Activated gamma-delta T cell (primary cell): Measurements from ENCODE around the gene CEP104.

Source experiments
- DNase-seq: peaks from one replicate; lab custom pipeline; 2025; lab: John Stamatoyannopoulos, UW

Gene CEP104

DNA sequence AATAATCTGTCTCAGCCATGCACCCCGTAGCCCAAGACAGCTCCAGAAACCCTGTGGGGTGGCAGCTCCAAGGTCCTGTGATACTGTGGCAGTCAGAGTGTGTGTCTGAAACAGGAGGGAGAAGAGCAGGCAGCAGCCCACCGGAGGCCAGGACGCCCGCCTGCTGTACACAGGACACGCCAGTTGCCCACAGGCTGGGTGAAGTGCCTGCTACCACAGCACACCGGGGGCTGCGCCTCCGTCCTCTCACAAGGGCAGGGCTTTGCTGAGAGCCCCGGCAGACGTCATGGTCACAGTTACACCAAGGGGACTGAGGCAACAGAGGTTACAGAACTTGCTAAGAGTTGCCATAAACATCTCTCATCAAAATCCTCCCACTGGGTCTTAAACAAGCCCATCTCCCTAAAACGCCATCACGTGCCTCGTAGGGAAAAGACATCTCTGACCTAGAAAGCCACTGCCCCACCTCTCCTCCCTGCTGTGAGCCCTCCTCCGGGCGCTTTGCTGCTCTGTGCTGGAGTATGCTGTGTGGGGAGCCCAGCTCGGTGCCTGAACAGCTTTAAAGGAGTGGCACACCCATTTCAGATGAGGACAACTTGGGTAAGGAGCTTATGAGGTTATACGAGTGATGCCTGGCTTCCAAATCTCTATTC is 37.7 kb upstream of the CEP104 start:
- DNase-seq: no peak

DNA sequence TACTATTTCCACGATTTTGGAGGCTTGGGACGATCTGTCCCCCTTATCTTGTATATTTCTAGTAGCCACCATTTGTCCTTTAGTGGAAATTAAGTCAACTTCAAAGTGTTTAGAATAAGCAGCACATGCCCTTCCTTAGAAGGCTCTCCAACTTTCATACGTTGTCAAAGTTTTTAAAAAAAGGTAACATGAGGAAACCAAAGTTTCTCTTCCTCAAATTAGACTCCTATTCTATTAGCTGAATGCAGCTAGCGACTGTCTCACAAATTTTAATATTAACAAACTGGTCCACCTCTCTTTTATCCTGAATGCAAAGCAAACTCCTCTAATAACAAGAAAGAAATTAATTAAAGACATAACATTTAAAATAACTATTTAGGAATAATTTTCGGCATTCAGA is 36.2 kb upstream of the CEP104 start:
- no peak for DNase-seq

DNA sequence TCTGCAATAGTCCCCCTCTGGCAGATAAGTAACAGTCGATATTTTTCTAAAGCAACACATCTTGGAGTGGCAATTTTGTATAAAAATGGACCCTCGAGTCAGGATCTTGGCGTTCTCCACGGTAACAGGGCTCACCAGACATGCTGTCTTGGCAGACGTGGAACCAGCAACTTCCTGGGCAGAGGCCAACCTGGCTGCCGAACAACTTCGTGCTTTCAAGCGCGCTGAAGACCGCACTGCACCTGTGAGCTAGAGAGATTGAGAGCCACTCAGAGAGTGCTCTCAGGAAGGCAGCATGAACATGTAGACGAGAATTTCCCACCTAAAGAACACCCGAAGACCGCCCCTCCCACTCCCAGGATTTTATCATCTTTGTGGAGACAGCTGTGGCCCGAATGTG is 35.7 kb upstream of the CEP104 start:
- no peak for DNase-seq

DNA sequence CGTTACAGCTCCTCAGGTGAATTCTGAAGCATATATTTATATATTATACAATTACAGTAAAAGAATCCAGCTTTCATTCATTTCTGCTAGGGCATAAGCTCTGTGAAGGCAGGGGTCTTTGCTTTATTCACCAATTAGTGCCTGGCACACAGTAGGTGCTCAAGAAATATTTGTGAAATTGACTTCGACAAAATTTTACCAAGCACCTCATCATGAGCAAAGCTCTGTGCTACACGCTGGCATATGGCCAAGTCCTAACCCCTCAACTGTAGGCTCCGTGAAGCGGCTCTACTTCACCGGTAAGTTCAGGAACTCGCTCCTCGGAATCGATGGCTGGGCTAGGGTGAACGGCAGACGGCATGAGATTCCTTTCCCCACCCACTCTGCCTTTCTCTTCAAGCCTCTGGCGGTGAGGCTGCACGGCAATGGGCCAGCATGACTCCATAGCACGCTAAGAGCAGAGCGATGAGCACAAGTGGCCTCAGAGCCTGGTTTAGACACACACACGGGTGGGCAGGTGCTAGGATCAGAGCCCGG is 34.4 kb upstream of the CEP104 start:
- no peak for DNase-seq

DNA sequence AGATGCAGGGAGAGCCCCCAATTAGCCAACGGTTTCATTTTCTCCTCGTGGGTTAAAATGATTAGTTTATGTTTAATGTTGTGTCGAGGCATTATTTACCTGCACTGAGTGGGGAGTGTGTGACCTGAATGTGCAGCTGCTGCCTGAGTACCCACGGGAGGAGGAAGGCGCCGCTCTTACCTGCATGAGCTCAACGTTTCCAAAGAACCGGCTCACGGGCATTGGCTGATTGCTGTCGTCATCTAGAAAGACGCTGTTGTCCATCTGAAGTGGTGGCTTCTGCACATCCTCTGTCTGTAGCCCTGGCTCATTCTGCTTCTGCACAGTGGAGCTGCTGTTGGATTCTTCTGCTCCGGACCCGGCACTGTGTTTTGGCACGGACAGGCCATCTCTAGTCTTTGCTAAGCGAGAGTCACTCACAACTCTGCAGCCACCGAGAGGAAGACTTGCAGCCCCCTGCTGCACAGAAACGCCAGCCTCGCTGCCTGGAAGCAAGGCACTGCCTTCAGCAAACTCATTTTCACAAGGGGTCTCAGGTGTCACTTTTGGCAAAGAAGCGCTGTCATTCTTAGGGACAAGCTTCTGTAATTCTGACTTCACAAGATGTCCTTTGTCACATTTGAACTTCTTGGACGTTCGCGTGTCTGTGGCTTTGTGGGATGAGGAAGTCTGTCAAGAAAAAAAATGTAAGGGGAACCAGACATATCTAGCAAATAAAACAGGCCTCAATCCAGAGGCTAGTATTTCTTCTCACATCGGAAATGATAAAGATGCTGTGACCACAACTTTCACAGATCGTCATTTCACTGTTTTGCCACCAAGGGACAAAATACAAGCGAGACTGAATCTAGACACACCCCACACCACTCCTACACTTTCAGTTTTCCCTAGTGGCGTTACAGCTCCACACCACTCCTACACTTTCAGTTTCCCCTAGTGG is 33.6 kb upstream of the CEP104 start:
- DNase-seq: no peak

DNA sequence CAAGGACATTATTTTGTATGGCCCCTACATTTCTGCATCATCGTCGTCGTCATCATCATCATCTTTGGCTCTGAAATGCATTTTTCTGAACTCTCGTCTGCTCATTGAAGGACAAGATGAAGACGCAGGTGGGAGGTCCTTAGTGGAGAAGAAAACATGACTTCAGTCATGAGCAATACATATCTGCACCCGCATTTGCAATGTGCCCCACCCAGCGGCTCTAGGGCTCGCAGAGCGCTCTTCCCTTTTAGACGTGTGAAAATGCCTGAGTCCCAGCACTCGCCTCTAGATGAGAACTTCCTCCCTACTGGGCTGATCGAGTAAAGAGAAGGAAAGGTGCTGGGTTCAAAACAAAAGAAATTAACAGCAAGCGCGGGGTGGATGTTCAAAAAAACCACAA is 32.9 kb upstream of the CEP104 start:
- no peak for DNase-seq

DNA sequence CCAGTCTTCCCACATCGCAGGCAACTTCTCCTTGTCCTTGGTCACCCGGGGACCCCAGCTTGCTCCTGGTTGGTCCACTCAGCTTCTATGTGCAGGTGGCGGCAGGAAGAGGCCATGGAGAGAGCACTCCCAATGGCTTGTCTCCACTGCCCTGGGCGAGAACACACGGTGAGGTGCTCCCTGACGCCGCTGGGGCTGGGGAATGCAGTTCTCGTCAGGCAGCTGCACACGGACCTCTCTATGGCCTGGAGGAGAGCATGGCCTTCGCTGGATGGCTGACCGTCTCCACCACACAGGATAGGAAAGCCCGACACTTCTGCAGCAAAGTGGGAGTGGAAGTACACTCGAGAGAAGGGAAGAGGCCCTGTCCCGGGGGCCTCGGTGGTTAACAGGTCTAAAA is 31.3 kb upstream of the CEP104 start:
- no peak for DNase-seq

DNA sequence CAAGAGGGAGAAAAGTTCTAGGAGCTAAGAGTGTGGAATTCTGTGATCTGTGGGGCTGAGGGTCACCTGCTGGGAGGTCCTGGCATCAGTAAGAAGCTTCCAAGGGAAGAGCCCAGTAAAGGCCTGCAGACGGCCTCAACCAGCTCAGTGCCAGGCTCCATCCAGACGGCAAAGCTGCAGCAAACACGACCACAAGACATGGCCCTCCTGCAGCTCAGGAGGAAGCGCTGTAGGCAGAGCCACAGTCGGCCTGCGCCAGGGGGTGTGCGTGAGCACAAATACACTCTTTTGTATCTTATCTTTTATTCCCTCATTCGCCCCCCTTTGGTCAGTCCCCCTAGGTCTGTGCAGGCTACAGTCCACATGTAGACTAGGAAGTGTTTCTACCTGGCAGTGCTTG is 29.7 kb upstream of the CEP104 start:
- DNase-seq: no peak

DNA sequence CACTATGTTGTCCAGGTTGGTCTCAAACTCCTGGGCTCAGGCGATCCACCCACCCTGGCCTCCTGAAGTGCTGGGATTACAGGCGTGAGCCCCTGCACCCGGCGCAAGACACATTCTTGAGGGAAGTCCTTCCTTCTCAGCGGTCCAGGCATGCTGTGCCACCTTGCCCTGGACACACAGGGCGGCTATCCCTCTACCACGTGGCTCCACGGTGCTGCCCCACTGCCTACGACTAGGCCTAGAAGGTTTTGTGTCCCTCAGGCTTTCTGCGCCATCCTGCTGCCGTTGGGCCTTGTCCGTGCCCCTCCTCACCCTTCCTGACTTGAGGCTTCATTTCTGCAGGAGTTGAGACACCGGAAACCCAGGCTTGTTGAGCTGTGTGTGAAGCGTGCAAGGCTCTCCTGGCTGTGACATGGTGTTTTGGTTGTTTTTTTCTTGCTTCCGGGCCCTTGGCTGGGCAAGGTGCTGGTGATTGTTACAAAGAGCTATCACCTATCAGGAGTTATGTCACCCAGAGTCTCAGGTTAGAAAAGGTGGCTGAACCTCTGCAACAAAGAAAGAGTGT is 29.2 kb upstream of the CEP104 start:
- no peak for DNase-seq

DNA sequence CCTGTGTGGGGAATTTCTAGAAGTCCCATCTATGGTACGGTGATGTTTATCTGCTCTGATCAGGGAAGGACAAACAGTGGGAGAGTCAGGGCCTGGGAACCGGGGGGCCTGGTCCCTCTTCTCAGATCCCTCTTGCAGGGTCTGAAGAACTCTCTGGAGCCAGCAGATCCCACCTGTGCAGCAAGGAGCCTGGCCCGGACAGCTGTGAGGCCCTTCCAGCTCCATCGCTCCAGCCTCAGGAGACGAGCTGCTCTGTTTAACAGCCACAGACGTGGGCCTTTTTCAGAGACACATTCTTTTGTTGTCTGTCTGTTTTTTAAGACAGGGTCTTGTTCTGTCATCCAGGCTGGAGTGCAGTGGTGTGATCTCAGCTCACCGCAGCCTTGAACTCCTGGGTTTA is 28.6 kb upstream of the CEP104 start:
- DNase-seq: no peak

DNA sequence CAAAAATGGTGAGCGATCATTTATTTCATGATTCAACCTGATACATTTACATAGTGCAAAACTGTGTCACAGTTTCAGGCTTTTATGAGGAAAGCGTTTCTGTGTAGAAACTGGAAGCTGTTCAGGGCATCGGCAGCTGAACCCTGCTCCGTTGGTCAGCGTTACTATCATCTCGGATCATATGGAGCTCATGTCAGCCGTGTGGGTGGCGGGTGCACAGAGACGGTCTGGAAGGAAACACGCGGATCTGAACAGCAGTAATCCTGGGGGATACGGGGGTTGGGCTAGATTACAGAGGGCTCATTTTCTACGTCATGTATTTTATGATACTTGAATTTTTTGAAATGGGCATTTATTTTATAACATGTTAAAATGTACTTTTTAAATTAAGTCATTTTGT is 28.0 kb upstream of the CEP104 start:
- no peak for DNase-seq

DNA sequence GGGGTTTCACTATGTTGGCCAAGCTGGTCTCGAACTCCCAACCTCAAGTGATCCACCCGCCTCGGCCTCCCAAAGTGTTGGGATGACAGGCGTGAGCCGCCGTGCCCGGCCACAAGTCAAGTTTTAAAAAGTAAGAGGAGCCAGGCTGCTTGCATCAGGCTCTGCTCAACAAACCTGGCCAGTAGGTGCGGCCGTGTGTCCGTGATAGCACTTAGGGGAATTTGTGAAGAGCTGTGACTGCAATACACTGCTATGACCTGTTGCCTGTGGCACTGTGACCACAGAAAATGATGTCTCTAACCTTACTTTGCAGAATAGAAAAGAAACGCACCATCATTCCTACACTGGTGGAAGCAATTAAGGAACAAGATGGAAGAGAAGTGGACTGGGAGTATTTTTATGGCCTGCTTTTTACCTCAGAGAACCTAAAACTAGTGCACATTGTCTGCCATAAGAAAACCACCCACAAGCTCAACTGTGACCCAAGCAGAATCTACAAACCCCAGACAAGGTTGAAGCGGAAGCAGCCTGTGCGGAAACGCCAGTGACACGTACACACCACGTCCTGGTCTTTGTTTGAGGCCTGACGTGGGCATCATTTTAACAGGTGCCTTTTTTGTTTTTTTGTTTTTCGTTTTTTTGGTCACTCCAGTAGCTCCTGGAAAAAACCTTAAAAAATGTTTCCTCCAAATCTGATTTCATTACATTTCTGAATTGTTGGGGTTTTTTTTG is 26.3 kb upstream of the CEP104 start:
- no peak for DNase-seq

DNA sequence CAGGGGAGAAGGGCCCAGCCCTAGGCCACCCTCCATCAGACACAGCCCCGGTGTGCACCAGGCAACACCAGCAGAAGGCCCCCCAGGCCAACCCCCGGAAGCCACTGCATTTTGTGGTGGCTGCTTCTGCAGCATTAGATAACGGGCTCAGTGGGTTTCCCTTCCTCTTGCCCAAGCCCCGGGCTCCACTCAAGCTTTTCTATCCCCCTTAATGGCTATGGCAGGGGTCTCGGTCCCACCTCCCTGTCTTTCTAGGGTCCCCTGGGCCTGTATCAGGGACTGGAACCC is 24.1 kb upstream of the CEP104 start:
- no peak for DNase-seq

DNA sequence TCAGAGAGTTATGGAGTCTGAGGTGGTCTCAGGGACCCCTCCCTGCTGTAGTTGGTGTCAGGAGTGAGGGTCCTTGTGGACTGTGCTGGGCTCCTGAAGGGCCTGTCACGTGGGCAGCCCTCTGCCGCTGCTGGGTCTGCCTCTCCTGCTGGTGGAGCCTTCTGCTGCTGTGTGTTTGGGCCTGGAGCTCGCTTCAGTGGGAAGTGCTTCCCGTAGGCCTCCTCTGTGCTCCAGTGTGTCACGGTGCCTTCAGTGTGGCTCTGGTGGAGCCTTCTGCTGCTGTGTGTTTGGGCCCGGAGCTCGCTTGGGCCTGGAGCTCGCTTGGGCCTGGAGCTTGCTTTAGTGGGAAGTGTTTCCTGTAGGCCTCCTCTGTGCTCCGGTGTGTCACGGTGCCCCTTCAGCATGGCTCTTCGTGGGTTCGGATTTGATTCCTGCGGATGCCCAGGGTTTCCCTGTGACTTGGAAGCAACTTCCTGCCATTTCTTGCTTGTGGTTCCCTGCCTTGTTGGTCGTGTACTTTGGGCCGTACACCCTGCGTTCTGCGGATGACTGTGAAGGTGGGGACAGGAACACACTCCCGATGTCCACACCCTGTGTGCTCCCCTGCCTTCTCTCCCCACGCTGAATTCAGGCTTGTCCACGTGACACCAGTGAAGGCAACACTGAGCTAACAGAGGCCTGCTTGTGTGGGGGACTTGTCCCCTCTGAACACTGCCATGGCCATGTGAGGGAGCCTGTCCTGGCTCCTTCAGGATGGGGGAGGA is 23.6 kb upstream of the CEP104 start:
- no peak for DNase-seq

DNA sequence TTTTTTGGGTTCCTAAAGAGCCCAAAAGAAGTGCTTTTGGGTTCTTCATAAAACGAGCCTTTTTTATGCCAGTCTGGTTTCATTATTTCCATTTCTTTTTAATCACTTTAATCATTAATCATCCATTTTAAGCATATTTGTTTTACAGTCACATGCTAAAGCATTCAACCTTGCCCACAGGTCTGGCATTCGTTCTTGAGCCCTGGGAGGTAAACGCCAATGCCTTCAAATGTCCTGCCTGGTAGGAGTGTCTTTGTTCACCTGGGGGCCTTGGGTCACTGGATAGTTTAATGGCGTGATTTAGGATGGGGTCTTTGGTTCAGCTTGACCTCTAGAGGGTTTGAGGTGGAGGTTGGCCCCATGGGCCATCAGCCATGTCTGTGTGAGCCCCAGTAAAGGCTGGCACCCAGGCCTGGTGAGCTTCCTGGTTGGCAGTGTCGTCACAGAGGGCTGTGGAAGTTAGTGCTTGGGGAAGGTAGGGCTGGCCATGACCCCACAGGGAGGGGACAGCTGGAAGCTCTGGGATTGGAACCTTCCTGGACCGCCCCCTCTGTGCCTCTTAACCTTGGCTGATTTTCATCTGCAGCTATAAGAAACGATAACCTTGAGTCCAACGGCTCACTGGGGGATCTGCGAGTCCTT is 22.9 kb upstream of the CEP104 start:
- DNase-seq: no peak

DNA sequence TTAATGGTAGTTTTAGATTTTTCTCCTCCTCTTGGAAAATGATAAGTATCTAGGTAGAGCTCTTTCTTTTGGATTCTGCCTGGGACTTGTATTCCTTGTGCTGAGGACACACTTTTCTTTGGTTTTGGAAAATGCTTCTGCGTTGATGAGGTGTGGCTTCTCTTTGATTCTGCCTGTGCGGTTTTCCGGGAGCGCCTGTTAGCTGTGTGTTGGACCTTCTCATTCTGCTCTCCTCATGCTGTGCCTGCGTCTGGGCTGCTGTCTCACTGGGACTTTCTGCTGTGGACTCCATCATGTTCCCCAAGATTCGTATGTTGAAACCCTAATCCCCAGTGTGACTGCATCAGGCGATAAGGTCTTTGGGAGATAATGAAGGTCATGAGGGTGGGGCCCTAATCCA is 22.1 kb upstream of the CEP104 start:
- no peak for DNase-seq

DNA sequence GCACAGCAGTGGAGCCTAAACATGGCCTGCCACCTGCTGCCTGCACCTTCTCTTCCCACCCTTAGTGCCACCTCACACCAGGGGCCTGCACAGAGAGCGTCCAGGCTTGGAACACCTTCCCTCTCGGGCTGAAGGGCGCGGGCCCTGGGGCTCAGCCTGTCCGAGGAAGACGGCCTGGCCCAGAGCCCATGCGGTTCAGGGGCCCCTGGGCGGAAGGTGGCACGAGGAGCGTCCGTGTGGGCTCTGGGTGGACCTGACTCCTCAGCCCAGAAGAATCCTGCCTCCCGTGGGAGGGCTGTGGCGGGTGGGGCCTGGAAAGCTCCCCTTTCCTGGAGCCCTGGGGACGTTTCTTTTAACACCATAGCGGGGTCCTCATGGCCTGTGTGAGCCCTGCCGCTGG is 19.7 kb upstream of the CEP104 start:
- no peak for DNase-seq

DNA sequence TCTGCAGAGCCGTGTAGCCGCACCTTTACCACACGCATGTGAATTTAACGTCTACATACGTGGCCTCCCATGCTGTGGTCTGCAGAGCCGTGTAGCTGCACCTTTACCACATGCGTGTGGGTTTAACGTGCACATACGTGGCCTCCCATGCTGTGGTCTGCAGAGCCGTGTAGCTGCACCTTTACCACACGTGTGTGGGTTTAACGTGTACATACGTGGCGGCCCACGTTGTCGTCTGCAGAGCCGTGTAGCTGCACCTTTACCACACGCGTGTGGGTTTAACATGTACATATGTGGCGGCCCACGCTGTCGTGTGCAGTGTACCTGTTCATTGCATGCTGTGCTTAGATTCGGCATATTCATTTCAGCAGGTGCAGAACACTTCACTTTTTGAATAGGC is 17.7 kb upstream of the CEP104 start:
- DNase-seq: no peak

DNA sequence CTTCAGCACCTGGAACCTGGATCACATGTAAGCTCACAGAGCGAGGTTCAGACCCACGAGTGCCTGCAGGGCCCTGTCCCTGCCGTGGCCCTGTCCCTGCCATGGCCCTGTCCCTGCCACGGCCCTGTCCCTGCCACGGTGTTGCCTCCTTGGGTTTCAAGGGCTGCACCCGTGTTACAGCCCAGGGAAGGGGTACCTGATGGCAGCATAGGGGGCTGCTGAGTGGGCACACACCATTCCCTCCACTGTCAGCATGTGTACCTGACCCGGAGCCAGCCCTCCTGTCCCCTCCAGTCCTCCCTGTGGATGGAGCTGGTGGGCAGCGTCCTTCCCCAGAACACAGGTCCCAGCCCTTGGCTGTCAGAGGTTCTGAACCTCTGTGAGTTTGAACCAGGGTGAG is 15.5 kb upstream of the CEP104 start:
- no peak for DNase-seq

DNA sequence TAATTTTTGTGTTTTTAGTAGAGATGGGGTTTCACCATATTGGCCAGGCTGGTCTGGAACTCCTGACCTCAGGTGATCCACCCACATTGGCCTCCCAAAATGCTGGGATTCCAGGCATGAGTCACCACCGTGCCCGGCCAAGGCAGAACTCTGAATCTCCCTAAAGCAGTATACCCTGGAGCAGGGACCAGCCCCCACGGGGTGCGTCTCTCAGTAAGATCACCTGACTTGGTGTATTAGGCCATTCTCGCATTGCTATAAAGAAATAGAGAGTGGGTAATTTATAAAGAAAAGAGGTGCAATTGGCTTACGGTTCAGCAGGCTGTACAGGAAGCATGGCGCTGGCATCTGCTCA is 14.4 kb upstream of the CEP104 start:
- DNase-seq: no peak

DNA sequence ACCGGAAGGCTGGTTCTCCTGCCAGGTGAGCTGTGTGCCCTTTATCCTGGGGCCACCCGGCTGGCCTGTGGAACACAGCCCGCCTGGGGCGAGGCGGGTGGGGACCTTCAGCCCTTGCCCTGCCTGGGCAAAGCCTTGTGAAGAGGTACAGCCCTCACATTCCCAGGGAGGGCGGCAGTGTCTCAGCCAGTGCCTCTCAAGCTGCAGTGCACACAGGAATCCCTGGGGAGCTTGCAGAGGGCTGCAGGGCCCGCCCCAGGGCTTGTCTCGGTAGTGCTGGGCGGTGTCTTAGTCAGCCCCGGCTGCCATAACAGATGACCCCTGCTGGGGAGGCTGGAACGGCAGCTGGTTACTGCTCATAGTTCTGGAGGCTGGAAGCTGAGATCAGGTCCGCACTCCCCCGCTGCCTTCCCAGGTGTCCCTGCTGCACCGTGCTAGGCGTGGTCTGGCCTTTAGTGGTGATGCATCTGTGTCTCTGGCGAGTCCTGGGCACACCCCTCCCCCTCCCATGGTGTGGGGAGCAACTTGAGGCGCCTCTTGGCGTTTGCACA is 12.8 kb upstream of the CEP104 start:
- DNase-seq: no peak
